KOPT-K1 (cell line): Measurements from ENCODE around the gene SDK2.

ENCODE experiments used
- H3K27ac ChIP-seq: fragments of 200-600 bp; sonication (generic); 2 replicates; pipeline ENCODE4 v1.5.1; 2016; ENCODE audit warnings: antibody characterized with exemption, mild to moderate bottlenecking, low read depth, low read length; ENCODE audit not compliant: poor library complexity, severe bottlenecking
- H3K36me3 ChIP-seq: fragments of 200-600 bp; sonication (generic); 2 replicates; pipeline ENCODE4 v1.5.1; 2017; ENCODE audit warnings: antibody characterized with exemption, mild to moderate bottlenecking, low read length, moderate library complexity; ENCODE audit not compliant: insufficient read depth
- H3K9me3 ChIP-seq: fragments of 200-600 bp; sonication (generic); 2 replicates; pipeline ENCODE4 v1.5.1; 2017; ENCODE audit warnings: antibody characterized with exemption, low read length, mild to moderate bottlenecking; ENCODE audit not compliant: insufficient read depth, poor library complexity, severe bottlenecking

Gene SDK2

GRCh38 chr17:73553311-73553710 lies 90.9 kb downstream of the SDK2 start:
- no peaks in the 10 kb centered on the region for H3K36me3 ChIP-seq
- H3K27ac ChIP-seq, result no peak overlapping the region
- no peaks in the 10 kb centered on the region for H3K9me3 ChIP-seq

GRCh38 chr17:73552300-73553048 lies 91.8 kb downstream of the SDK2 start:
- H3K36me3 ChIP-seq, result no peaks in the 10 kb centered on the region
- H3K9me3 ChIP-seq, result no peaks in the 10 kb centered on the region
- H3K27ac ChIP-seq, result no peak overlapping the region

GRCh38 chr17:73551759-73552158 lies 92.5 kb downstream of the SDK2 start:
- H3K9me3 ChIP-seq, result no peaks in the 10 kb centered on the region
- no peak overlapping the region for H3K27ac ChIP-seq
- H3K36me3 ChIP-seq, result no peaks in the 10 kb centered on the region

- H3K27ac ChIP-seq, result no peak overlapping the region
- H3K36me3 ChIP-seq, result no peaks in the 10 kb centered on the region
Measured at GRCh38 chr17:73551144-73551543, 93.1 kb downstream of the SDK2 start.

GRCh38 chr17:73550556-73550955 lies 93.7 kb downstream of the SDK2 start:
- Histone ChIP-seq H3K36me3 (no peaks in the 10 kb centered on the region), H3K27ac (no peak overlapping the region), H3K9me3 (no peaks in the 10 kb centered on the region)

More at GRCh38 chr17:73551144-73551543, 93.1 kb downstream of the SDK2 start:
- H3K9me3 ChIP-seq, result no peaks in the 10 kb centered on the region

GRCh38 chr17:73549841-73550430 lies 94.3 kb downstream of the SDK2 start:
- no peaks in the 10 kb centered on the region for H3K36me3 ChIP-seq
- H3K9me3 ChIP-seq, result no peaks in the 10 kb centered on the region
- H3K27ac ChIP-seq, result no peak overlapping the region

GRCh38 chr17:73548620-73549311 lies 95.5 kb downstream of the SDK2 start:
- Histone ChIP-seq H3K9me3 (no peaks in the 10 kb centered on the region), H3K36me3 (no peaks in the 10 kb centered on the region), H3K27ac (no peak overlapping the region)

GRCh38 chr17:73547790-73548189 lies 96.5 kb downstream of the SDK2 start:
- Histone ChIP-seq H3K9me3 (no peaks in the 10 kb centered on the region), H3K27ac (no peak overlapping the region), H3K36me3 (no peaks in the 10 kb centered on the region)

GRCh38 chr17:73546770-73547536 lies 97.3 kb downstream of the SDK2 start:
- H3K9me3 ChIP-seq, result no peaks in the 10 kb centered on the region
- no peak overlapping the region for H3K27ac ChIP-seq
- H3K36me3 ChIP-seq, result no peaks in the 10 kb centered on the region

- Histone ChIP-seq H3K9me3 (no peaks in the 10 kb centered on the region), H3K27ac (peak overlapping the region; percentile 28), H3K36me3 (no peaks in the 10 kb centered on the region)
Measured at GRCh38 chr17:73546114-73546513, 98.1 kb downstream of the SDK2 start.

- no peaks in the 10 kb centered on the region for H3K36me3 ChIP-seq
- no peaks in the 10 kb centered on the region for H3K9me3 ChIP-seq
- peak overlapping the region; percentile 28 for H3K27ac ChIP-seq
Measured at GRCh38 chr17:73545109-73546032, 98.9 kb downstream of the SDK2 start.

- H3K27ac ChIP-seq, result no peak overlapping the region
- no peaks in the 10 kb centered on the region for H3K36me3 ChIP-seq
- no peaks in the 10 kb centered on the region for H3K9me3 ChIP-seq
Measured at GRCh38 chr17:73544333-73544732, 99.9 kb downstream of the SDK2 start.

- Histone ChIP-seq H3K9me3 (no peaks in the 10 kb centered on the region), H3K27ac (no peak overlapping the region), H3K36me3 (no peaks in the 10 kb centered on the region)
Measured at GRCh38 chr17:73542323-73542722, 101.9 kb downstream of the SDK2 start.

GRCh38 chr17:73541561-73541981 lies 102.7 kb downstream of the SDK2 start:
- H3K36me3 ChIP-seq, result no peaks in the 10 kb centered on the region
- no peaks in the 10 kb centered on the region for H3K9me3 ChIP-seq
- no peak overlapping the region for H3K27ac ChIP-seq
